GM10266 (cell line): ENCODE data around the gene CDK15.
"Not testable (repeated sequence)": the region's sequence is repeated elsewhere in the genome, so short reads cannot be mapped to it uniquely, and the experiment has no call there.

ENCODE experiments used
- DNase-seq: peaks from one replicate; pipeline ENCODE4 v3.0.0; 2012; ENCODE audit errors: extremely low spot score
- CTCF ChIP-seq: IDR thresholded peaks from 2 replicates; pipeline ENCODE4 v1.5.1; 2012; ENCODE audit warnings: mild to moderate bottlenecking, low read depth; ENCODE audit not compliant: control insufficient read depth, insufficient read depth; ENCODE audit errors: missing control alignments

The CDK15 gene

GRCh38 chr2:201806442-201807170 lies at the start of gene CDK15:
Gene CDK15 (plus strand): TSS chr2:201806537. CDS start chr2:201806665, 128 bp downstream.
- no peak for TF ChIP-seq CTCF
- DNase-seq = no peak

GRCh38 chr2:201758234-201758633 lies 48.1 kb upstream of the CDK15 start:
- no peak for DNase-seq
- no peak for TF ChIP-seq CTCF

GRCh38 chr2:201758873-201759272 lies 47.5 kb upstream of the CDK15 start:
- no peak for DNase-seq
- TF ChIP-seq CTCF = no peak

- TF ChIP-seq CTCF = no peak
- DNase-seq = no peak
Measured at GRCh38 chr2:201759567-201759966, 46.8 kb upstream of the CDK15 start.

GRCh38 chr2:201761101-201761500 lies 45.2 kb upstream of the CDK15 start:
- TF ChIP-seq CTCF = no peak
- DNase-seq = no peak

GRCh38 chr2:201764469-201764868 lies 41.9 kb upstream of the CDK15 start:
- not testable (repeated sequence) for DNase-seq

- no peak for DNase-seq
- TF ChIP-seq CTCF = no peak
Measured at GRCh38 chr2:201765799-201766198, 40.5 kb upstream of the CDK15 start.

- no peak for TF ChIP-seq CTCF
- DNase-seq = no peak
Measured at GRCh38 chr2:201768918-201769317, 37.4 kb upstream of the CDK15 start.
